CD14-positive monocyte (primary cell): Measurements from ENCODE around the gene ITGA2. TPM values are rescaled to one million over a fixed set of nuclear protein-coding genes. Genes with fewer than 3 reads are reported as not detected.

Experiments
- DNase-seq, 3 donors: peaks; one replicate each; pipeline ENCODE4 v3.0.0-alpha.2; 2011 to 2022
- H2AFZ ChIP-seq: 2 replicates; pipeline ENCODE4 v1.6.0; 2012; ENCODE audit warnings: mild to moderate bottlenecking, low read depth, low read length, inconsistent platforms; ENCODE audit not compliant: insufficient read depth, poor library complexity, severe bottlenecking
- H3K27ac ChIP-seq, 2 donors: 1 replicate in 1 of 2; 2 replicates in 1 of 2; pipeline ENCODE4 v1.5.1; 2012 to 2013; ENCODE audit warnings: low read length in 2 of 2, control low read depth in 1 of 2, inconsistent platforms in 1 of 2, low read depth in 1 of 2, mild to moderate bottlenecking in 1 of 2
- H3K27me3 ChIP-seq, 2 donors: one replicate each; pipeline versions ENCODE4 v1.6.0 to v1.6.1; 2011 to 2013; ENCODE audit warnings: low read length in 2 of 2; ENCODE audit not compliant: control insufficient read depth in 2 of 2, insufficient read depth in 2 of 2
- H3K36me3 ChIP-seq, 2 donors: replicated peaks in 1 of 2; 1 replicate in 1 of 2; 2 replicates in 1 of 2; pipeline versions ENCODE4 v1.5.1 to v1.6.1; 2012 to 2013; ENCODE audit warnings: low read length in 2 of 2, control low read depth in 1 of 2, inconsistent platforms in 1 of 2, mild to moderate bottlenecking in 1 of 2; ENCODE audit not compliant: insufficient read depth in 2 of 2, control insufficient read depth in 1 of 2
- H3K4me1 ChIP-seq, 2 donors: 1 replicate in 1 of 2; 2 replicates in 1 of 2; pipeline versions ENCODE4 v1.5.1 to v1.6.1; 2012 to 2013; ENCODE audit warnings: low read length in 2 of 2, control low read depth in 1 of 2, inconsistent platforms in 1 of 2, mild to moderate bottlenecking in 1 of 2, moderate library complexity in 1 of 2; ENCODE audit not compliant: insufficient read depth in 2 of 2, control insufficient read depth in 1 of 2
- H3K4me2 ChIP-seq: replicated peaks from 2 replicates; pipeline ENCODE3; 2012; ENCODE audit warnings: low read length, moderate library complexity, mild to moderate bottlenecking; ENCODE audit not compliant: poor library complexity, severe bottlenecking; ENCODE audit errors: extremely low read depth
- H3K4me3 ChIP-seq, 3 experiments: fragments of 200-600 bp in 1 of 3; sonication (generic) in 1 of 3; replicated peaks in 1 of 3; 1 replicate in 2 of 3; 2 replicates in 1 of 3; pipeline ENCODE4 v1.5.1; 2011 to 2013; ENCODE audit warnings: low read length in 3 of 3, mild to moderate bottlenecking in 3 of 3, control low read depth in 2 of 3, low read depth in 2 of 3, inconsistent platforms in 1 of 3, moderate library complexity in 1 of 3
- H3K79me2 ChIP-seq: 2 replicates; pipeline ENCODE4 v1.6.0; 2012; ENCODE audit warnings: mild to moderate bottlenecking, control low read depth, inconsistent platforms, low read length, moderate library complexity; ENCODE audit not compliant: insufficient read depth
- H3K9ac ChIP-seq: 2 replicates; pipeline ENCODE4 v1.6.0; 2017; ENCODE audit warnings: low read length, mild to moderate bottlenecking; ENCODE audit not compliant: insufficient read depth, poor library complexity, severe bottlenecking
- H3K9me3 ChIP-seq, 2 donors: replicated peaks in 1 of 2; 1 replicate in 1 of 2; 2 replicates in 1 of 2; pipeline versions ENCODE4 v1.5.1 to v1.6.1; 2012 to 2013; ENCODE audit warnings: low read length in 2 of 2, control low read depth in 1 of 2; ENCODE audit not compliant: control insufficient read depth in 1 of 2, insufficient read depth in 1 of 2
- H4K20me1 ChIP-seq: 2 replicates; pipeline ENCODE4 v1.6.0; 2012; ENCODE audit warnings: mild to moderate bottlenecking, low read length, control low read depth, moderate library complexity; ENCODE audit not compliant: insufficient read depth
- H3K27ac Mint-ChIP-seq, 7 donors: one replicate each; pipeline ENCODE4 v1.8.0; 2020; ENCODE audit warnings: mild to moderate bottlenecking in 7 of 7, mixed read lengths in 7 of 7, moderate library complexity in 6 of 7, inconsistent platforms in 2 of 7
- H3K27me3 Mint-ChIP-seq, 3 donors: one replicate each; pipeline ENCODE4 v1.8.0; 2021 to 2022; ENCODE audit warnings: low read depth in 3 of 3, mild to moderate bottlenecking in 3 of 3, mixed read lengths in 3 of 3, moderate library complexity in 3 of 3, inconsistent platforms in 1 of 3
- H3K36me3 Mint-ChIP-seq, 2 donors: one replicate each; pipeline ENCODE4 v1.8.0; 2020; ENCODE audit warnings: mixed read lengths in 2 of 2, inconsistent platforms in 1 of 2, mild to moderate bottlenecking in 1 of 2
- H3K4me1 Mint-ChIP-seq: one replicate; pipeline ENCODE4 v1.8.0; 2020; ENCODE audit warnings: mild to moderate bottlenecking, mixed read lengths
- H3K4me3 Mint-ChIP-seq, 2 donors: one replicate each; pipeline ENCODE4 v1.8.0; 2020; ENCODE audit warnings: mild to moderate bottlenecking in 2 of 2, mixed read lengths in 2 of 2, moderate library complexity in 1 of 2
- H3K9me3 Mint-ChIP-seq, 7 donors: one replicate each; pipeline ENCODE4 v1.8.0; 2020 to 2022; ENCODE audit warnings: mixed read lengths in 7 of 7, mild to moderate bottlenecking in 6 of 7, moderate library complexity in 6 of 7, inconsistent platforms in 2 of 7
- CTCF ChIP-seq: fragments of 200-600 bp; IDR thresholded peaks from one replicate; pipeline ENCODE4 v1.8.0; 2022; ENCODE audit warnings: antibody characterized with exemption, mild to moderate bottlenecking
- WGBS: methylation state at CpG from one replicate; pipeline ENCODE4 v1.1.5; 2013; ENCODE audit warnings: missing lambda C conversion rate; ENCODE audit not compliant: insufficient coverage; 5-methylcytosine and 5-hydroxymethylcytosine counted together
- intact Hi-C, 2 donors: fragments of 100-400 bp; cut with micrococcal nuclease; formaldehyde crosslinking; loops; one replicate each; pipeline versions ENCODE4 v1.15.0 to v1.15.1; 2023
- polyA plus RNA-seq, 3 donors: library from polyadenylated mRNA; depleted of rRNA in 1 of 3; unstranded in 2 of 3; stranded (reverse) in 1 of 3; fragments of 300-500 nt in 2 of 3; fragments of >200 nt in 1 of 3; fragmentation: Illumina TruSeq in 2 of 3; gene quantifications; 1 replicate in 2 of 3; 2 replicates in 1 of 3; pipeline ENCODE4 v1.2.3, GENCODE V29; 2012 to 2021

The ITGA2 gene
- polyA plus RNA-seq, 3 donors, result not detected

- intact Hi-C loops, result no loop called here
- Mint-ChIP-seq H3K4me3 (no peak overlapping the region), H3K36me3 (no peaks in the 10 kb centered on the region), H3K27me3 (no peaks in the 10 kb centered on the region), H3K9me3 (no peaks in the 10 kb centered on the region), H3K27ac (no peak overlapping the region), H3K4me1 (no peaks in the 10 kb centered on the region)
- H2AFZ ChIP-seq, result no peak overlapping the region
- no peaks in the 10 kb centered on the region for H3K36me3 ChIP-seq
- H3K9me3 ChIP-seq, result no peaks in the 10 kb centered on the region
- H3K27me3 ChIP-seq, result no peaks in the 10 kb centered on the region
- no peak overlapping the region for H3K4me2 ChIP-seq
- no peak overlapping the region for H3K4me3 ChIP-seq
- no peaks in the 10 kb centered on the region for H3K4me1 ChIP-seq
- WGBS, result 100% methylated on average over 1 of the region's 2 CpGs
- no peak for DNase-seq
- H3K9ac ChIP-seq, result no peak overlapping the region
- H3K27ac ChIP-seq, result no peak overlapping the region
- H4K20me1 ChIP-seq, result no peaks in the 10 kb centered on the region
- TF ChIP-seq CTCF, result no peak
- H3K79me2 ChIP-seq, result no peaks in the 10 kb centered on the region
Measured at GRCh38 chr5:53071298-53071697, 82.1 kb downstream of the ITGA2 start.

GRCh38 chr5:53071738-53072137, 82.6 kb downstream of the ITGA2 start:
- Mint-ChIP-seq H3K4me3 (no peak overlapping the region), H3K27ac (no peak overlapping the region), H3K4me1 (no peaks in the 10 kb centered on the region), H3K36me3 (no peaks in the 10 kb centered on the region), H3K27me3 (no peaks in the 10 kb centered on the region), H3K9me3 (no peaks in the 10 kb centered on the region)
- no peaks in the 10 kb centered on the region for H3K9me3 ChIP-seq
- no peak overlapping the region for H3K4me3 ChIP-seq
- no peak overlapping the region for H3K27ac ChIP-seq
- no peaks in the 10 kb centered on the region for H4K20me1 ChIP-seq
- H3K27me3 ChIP-seq, result no peaks in the 10 kb centered on the region
- TF ChIP-seq CTCF, result no peak
- DNase-seq, result no peak
- H3K4me2 ChIP-seq, result no peak overlapping the region
- no peak overlapping the region for H3K9ac ChIP-seq
- no peak overlapping the region for H2AFZ ChIP-seq
- no peaks in the 10 kb centered on the region for H3K4me1 ChIP-seq
- no peaks in the 10 kb centered on the region for H3K79me2 ChIP-seq
- intact Hi-C loops, result no loop called here
- 80% methylated on average over 1 of the region's 2 CpGs for WGBS
- H3K36me3 ChIP-seq, result no peaks in the 10 kb centered on the region
